ENCODE measurements around the gene S100A12. TPM values are rescaled to one million over a fixed set of nuclear protein-coding genes. Genes with fewer than 3 reads are reported as not detected.
"Not testable (repeated sequence)": the region's sequence is repeated elsewhere in the genome, so short reads cannot be mapped to it uniquely, and the experiment has no call there.

The S100A12 gene
- total RNA-seq, 2 experiments from 2014 or later, result not detected

GRCh38 chr1:153354515-153355193 is 20.8 kb downstream of the S100A12 start:
- Mint-ChIP-seq H3K27ac (no peak overlapping the region), H3K9me3 (no peaks in the 10 kb centered on the region), H3K4me1 (ENCODE audit: low read depth) (peaks cover 18% of the 10 kb centered on the region), H3K36me3 (ENCODE audit: low read depth) (no peaks in the 10 kb centered on the region), H3K4me3 (no peak overlapping the region), H3K27me3 (ENCODE audit: low read depth) (no peaks in the 10 kb centered on the region)
- CTCF ChIA-PET, result interaction anchor here (0.9 to 5.7 kb wide), 10 partner anchors 11 to 147 kb away, joined by 3 to 127 read pairs (median 5); no protein-coding TSS in a partner anchor
- no peak for DNase-seq
- intact Hi-C loops (cut with micrococcal nuclease), result loop anchor here (1.0 to 10.0 kb wide), 2 partner anchors 50 to 420 kb away; partner anchors contain the start of gene SLC27A3

GRCh38 chr1:153353226-153353947 is 22.0 kb downstream of the S100A12 start:
- H3K27me3 Mint-ChIP-seq (ENCODE audit: low read depth), result peaks cover 4% of the 10 kb centered on the region
- DNase-seq, result peak; percentile 26
- intact Hi-C loops (cut with micrococcal nuclease), result loop anchor here (2.0 to 10.0 kb wide), 2 partner anchors 215 to 421 kb away; partner anchors contain the start of gene SLC27A3
- CTCF ChIA-PET, result interaction anchor here (0.7 to 5.7 kb wide), 16 partner anchors 9 to 202 kb away, joined by 3 to 127 read pairs (median 4); partner anchors contain the start of gene S100A12
- H3K9me3 Mint-ChIP-seq, result no peaks in the 10 kb centered on the region
- H3K36me3 Mint-ChIP-seq (ENCODE audit: low read depth), result no peaks in the 10 kb centered on the region
- no peak overlapping the region for H3K4me3 Mint-ChIP-seq
- peaks cover 18% of the 10 kb centered on the region for H3K4me1 Mint-ChIP-seq (ENCODE audit: low read depth)
- no peak overlapping the region for H3K27ac Mint-ChIP-seq

- Mint-ChIP-seq H3K9me3 (no peaks in the 10 kb centered on the region), H3K4me3 (no peak overlapping the region), H3K36me3 (ENCODE audit: low read depth) (no peaks in the 10 kb centered on the region), H3K27me3 (ENCODE audit: low read depth) (peaks cover 5% of the 10 kb centered on the region), H3K4me1 (ENCODE audit: low read depth) (peaks cover 11% of the 10 kb centered on the region), H3K27ac (no peak overlapping the region)
- intact Hi-C loops (cut with micrococcal nuclease), result loop anchor here (1.0 to 10.0 kb wide), 3 partner anchors 143 to 422 kb away; partner anchors contain the start of gene SLC27A3
- CTCF ChIA-PET, result interaction anchor here (0.7 to 5.7 kb wide), 24 partner anchors 8 to 876 kb away, joined by 3 to 127 read pairs (median 4); partner anchors contain the start of gene S100A12
- DNase-seq, result peak; percentile 83
Observed at GRCh38 chr1:153352523-153352922, 22.9 kb downstream of the S100A12 start.

GRCh38 chr1:153350321-153350957 is 25.0 kb downstream of the S100A12 start:
- peaks cover 11% of the 10 kb centered on the region for H3K27me3 Mint-ChIP-seq (ENCODE audit: low read depth)

GRCh38 chr1:153349363-153350320 is 25.8 kb downstream of the S100A12 start:
- CTCF ChIA-PET, result interaction anchor here (0.6 to 2.9 kb wide), 4 partner anchors 47 to 1025 kb away, joined by 3 to 19 read pairs (median 3); no protein-coding TSS in a partner anchor
- intact Hi-C loops (cut with micrococcal nuclease), result loop anchor here (10.0 kb wide), 1 partner anchor 425 kb away; the partner anchor contains the start of gene SLC27A3
- H3K27me3 Mint-ChIP-seq (ENCODE audit: low read depth), result peaks cover 11% of the 10 kb centered on the region

More at GRCh38 chr1:153350321-153350957, 25.0 kb downstream of the S100A12 start:
- CTCF ChIA-PET, result interaction anchor here (2.9 kb wide), 1 partner anchor 144 kb away, joined by 19 read pairs; no protein-coding TSS in a partner anchor
- DNase-seq, result no peak
- H3K27ac Mint-ChIP-seq, result no peak overlapping the region
- intact Hi-C loops (cut with micrococcal nuclease), result loop anchor here (10.0 kb wide), 1 partner anchor 424 kb away; the partner anchor contains the start of gene SLC27A3
- H3K4me3 Mint-ChIP-seq, result no peak overlapping the region
- H3K36me3 Mint-ChIP-seq (ENCODE audit: low read depth), result no peaks in the 10 kb centered on the region
- no peaks in the 10 kb centered on the region for H3K9me3 Mint-ChIP-seq
- peaks cover 13% of the 10 kb centered on the region for H3K4me1 Mint-ChIP-seq (ENCODE audit: low read depth)

GRCh38 chr1:153348511-153349362 is 26.7 kb downstream of the S100A12 start, which contains the start of gene PGLYRP4:
Gene PGLYRP4 (minus strand): TSS chr1:153348841. CDS start chr1:153347932, 909 bp downstream.
- Mint-ChIP-seq H3K9me3 (no peaks in the 10 kb centered on the region), H3K4me1 (ENCODE audit: low read depth) (peaks cover 28% of the 10 kb centered on the region), H3K4me3 (no peak within 1 kb of the TSS), H3K27me3 (ENCODE audit: low read depth) (peaks cover 11% of the 10 kb centered on the region), H3K27ac (no peak within 1 kb of the TSS), H3K36me3 (ENCODE audit: low read depth) (no peaks in the 10 kb centered on the region)
- no peak for DNase-seq
- CTCF ChIA-PET, result interaction anchor here (0.6 to 2.9 kb wide), 4 partner anchors 10 to 1026 kb away, joined by 3 to 19 read pairs (median 3); no protein-coding TSS in a partner anchor
- intact Hi-C loops (cut with micrococcal nuclease), result no loop called here

More at GRCh38 chr1:153349363-153350320, 25.8 kb downstream of the S100A12 start:
- Mint-ChIP-seq H3K4me3 (no peak overlapping the region), H3K4me1 (ENCODE audit: low read depth) (peaks cover 19% of the 10 kb centered on the region), H3K36me3 (ENCODE audit: low read depth) (no peaks in the 10 kb centered on the region), H3K27ac (no peak overlapping the region), H3K9me3 (no peaks in the 10 kb centered on the region)
- DNase-seq, result no peak

- H3K4me3 Mint-ChIP-seq, result no peak overlapping the region
- CTCF ChIA-PET, result interaction anchor here (2.9 kb wide), 1 partner anchor 147 kb away, joined by 19 read pairs; no protein-coding TSS in a partner anchor
Observed at GRCh38 chr1:153347856-153348255, 27.6 kb downstream of the S100A12 start.

GRCh38 chr1:153347049-153347448 is 28.4 kb downstream of the S100A12 start:
- H3K4me3 Mint-ChIP-seq; H3K9me3 Mint-ChIP-seq; intact Hi-C loops (cut with micrococcal nuclease); DNase-seq; H3K36me3 Mint-ChIP-seq (ENCODE audit: low read depth); H3K27ac Mint-ChIP-seq: not testable (repeated sequence)
- Mint-ChIP-seq H3K27me3 (ENCODE audit: low read depth) (peaks cover 14% of the 10 kb centered on the region), H3K4me1 (ENCODE audit: low read depth) (peaks cover 32% of the 10 kb centered on the region)
- CTCF ChIA-PET, result interaction anchor here (0.9 kb wide), 1 partner anchor 148 kb away, joined by 5 read pairs; no protein-coding TSS in a partner anchor

More at GRCh38 chr1:153347856-153348255, 27.6 kb downstream of the S100A12 start:
- intact Hi-C loops (cut with micrococcal nuclease), result no loop called here
- no peak overlapping the region for H3K27ac Mint-ChIP-seq
- peaks cover 14% of the 10 kb centered on the region for H3K27me3 Mint-ChIP-seq (ENCODE audit: low read depth)
- H3K36me3 Mint-ChIP-seq (ENCODE audit: low read depth), result no peaks in the 10 kb centered on the region
- no peak for DNase-seq
- H3K4me1 Mint-ChIP-seq (ENCODE audit: low read depth), result peaks cover 32% of the 10 kb centered on the region
- H3K9me3 Mint-ChIP-seq, result no peaks in the 10 kb centered on the region

GRCh38 chr1:153346077-153346723 is 29.2 kb downstream of the S100A12 start:
- CTCF ChIA-PET, result interaction anchor here (0.6 to 0.9 kb wide), 2 partner anchors 148 to 268 kb away, joined by 3 to 5 read pairs; no protein-coding TSS in a partner anchor
- intact Hi-C loops (cut with micrococcal nuclease), result no loop called here
- Mint-ChIP-seq H3K27me3 (ENCODE audit: low read depth) (peaks cover 14% of the 10 kb centered on the region), H3K27ac (no peak overlapping the region), H3K4me1 (ENCODE audit: low read depth) (peaks cover 32% of the 10 kb centered on the region), H3K4me3 (no peak overlapping the region), H3K36me3 (ENCODE audit: low read depth) (no peaks in the 10 kb centered on the region), H3K9me3 (no peaks in the 10 kb centered on the region)
- DNase-seq, result no peak

All from activated naive CD4-positive, alpha-beta T cell treated with anti-CD3 and anti-CD28 coated beads for 36 hours (primary cell).